Astrocyte (in vitro differentiated cells and primary cell): Measurements from ENCODE around the gene PLB1. TPM values are rescaled to one million over a fixed set of nuclear protein-coding genes. Genes with fewer than 3 reads are reported as not detected.

Experiments
- DNase-seq: peaks from one replicate; pipeline ENCODE4 v3.0.0-alpha.2; 2010; ENCODE audit warnings: low read depth
- FAIRE-seq: peaks from 2 replicates; lab custom pipeline; 2011; peaks lifted over from hg19 to GRCh38; lab: Jason Lieb, UNC
- H2AFZ ChIP-seq: 2 replicates; pipeline ENCODE4 v1.6.0; 2012; ENCODE audit warnings: low read depth, low read length, inconsistent platforms
- H3K27ac ChIP-seq: 2 replicates; pipeline ENCODE4 v1.5.1; 2011; ENCODE audit warnings: low read depth, low read length, inconsistent platforms
- H3K27me3 ChIP-seq: 2 replicates; pipeline ENCODE4 v1.6.0; 2011; ENCODE audit warnings: low read length, inconsistent platforms; ENCODE audit not compliant: insufficient read depth
- H3K36me3 ChIP-seq: 2 replicates; pipeline ENCODE4 v1.5.1; 2011; ENCODE audit warnings: low read length, inconsistent platforms; ENCODE audit not compliant: insufficient read depth
- H3K4me1 ChIP-seq: 2 replicates; pipeline ENCODE4 v1.5.1; 2011; ENCODE audit warnings: low read length, inconsistent platforms; ENCODE audit not compliant: insufficient read depth
- H3K4me2 ChIP-seq: 2 replicates; pipeline ENCODE4 v1.6.0; 2012; ENCODE audit warnings: low read length, inconsistent platforms
- H3K4me3 ChIP-seq: 2 replicates; pipeline ENCODE4 v1.5.1; 2011; ENCODE audit warnings: low read depth, mild to moderate bottlenecking, low read length, inconsistent platforms; ENCODE audit not compliant: insufficient read depth
- H3K79me2 ChIP-seq: 2 replicates; pipeline ENCODE4 v1.6.0; 2012; ENCODE audit warnings: mild to moderate bottlenecking, low read length, inconsistent platforms; ENCODE audit not compliant: insufficient read depth
- H3K9ac ChIP-seq: 2 replicates; pipeline ENCODE4 v1.6.0; 2012; ENCODE audit warnings: mild to moderate bottlenecking, low read length, inconsistent platforms
- H3K9me3 ChIP-seq: 2 replicates; pipeline ENCODE4 v1.5.1; 2012; ENCODE audit warnings: low read depth, mild to moderate bottlenecking, low read length, inconsistent platforms; ENCODE audit not compliant: insufficient read depth
- H4K20me1 ChIP-seq: 2 replicates; pipeline ENCODE4 v1.6.0; 2012; ENCODE audit warnings: low read length, inconsistent platforms; ENCODE audit not compliant: insufficient read depth
- H3K27ac Mint-ChIP-seq: one replicate; pipeline ENCODE4 v1.8.0; 2021; ENCODE audit warnings: mild to moderate bottlenecking, mixed read lengths; ENCODE audit not compliant: unreplicated experiment
- H3K27me3 Mint-ChIP-seq: one replicate; pipeline ENCODE4 v1.8.0; 2021; ENCODE audit warnings: low read depth, mixed read lengths; ENCODE audit not compliant: unreplicated experiment
- H3K36me3 Mint-ChIP-seq: one replicate; pipeline ENCODE4 v1.8.0; 2021; ENCODE audit warnings: low read depth, mixed read lengths; ENCODE audit not compliant: unreplicated experiment
- H3K4me1 Mint-ChIP-seq: one replicate; pipeline ENCODE4 v1.8.0; 2021; ENCODE audit warnings: low read depth, mixed read lengths; ENCODE audit not compliant: unreplicated experiment
- H3K4me3 Mint-ChIP-seq: one replicate; pipeline ENCODE4 v1.8.0; 2021; ENCODE audit warnings: mild to moderate bottlenecking, moderate library complexity, mixed read lengths; ENCODE audit not compliant: unreplicated experiment
- H3K9me3 Mint-ChIP-seq: one replicate; pipeline ENCODE4 v1.8.0; 2021; ENCODE audit warnings: mild to moderate bottlenecking, mixed read lengths; ENCODE audit not compliant: unreplicated experiment
- EZH2 ChIP-seq: IDR thresholded peaks from 2 replicates; pipeline ENCODE4 v1.6.1; 2012; ENCODE audit warnings: mild to moderate bottlenecking, low read length, inconsistent platforms; ENCODE audit not compliant: insufficient read depth
- total RNA-seq: library from RNA; stranded (reverse); gene quantifications from 2 replicates; pipeline ENCODE4 v1.2.1, GENCODE V29; 2021
- TF ChIP-seq, protein P1 (sequence below): IDR thresholded peaks from 2 replicates; pipeline ENCODE4 v1.5.1; 2011; ENCODE audit warnings: low read depth, mild to moderate bottlenecking, inconsistent platforms, low read length, moderate library complexity; ENCODE audit not compliant: insufficient read depth

Gene PLB1
- total RNA-seq, 1 donor from 2014 or later = 0.98 TPM

DNA sequence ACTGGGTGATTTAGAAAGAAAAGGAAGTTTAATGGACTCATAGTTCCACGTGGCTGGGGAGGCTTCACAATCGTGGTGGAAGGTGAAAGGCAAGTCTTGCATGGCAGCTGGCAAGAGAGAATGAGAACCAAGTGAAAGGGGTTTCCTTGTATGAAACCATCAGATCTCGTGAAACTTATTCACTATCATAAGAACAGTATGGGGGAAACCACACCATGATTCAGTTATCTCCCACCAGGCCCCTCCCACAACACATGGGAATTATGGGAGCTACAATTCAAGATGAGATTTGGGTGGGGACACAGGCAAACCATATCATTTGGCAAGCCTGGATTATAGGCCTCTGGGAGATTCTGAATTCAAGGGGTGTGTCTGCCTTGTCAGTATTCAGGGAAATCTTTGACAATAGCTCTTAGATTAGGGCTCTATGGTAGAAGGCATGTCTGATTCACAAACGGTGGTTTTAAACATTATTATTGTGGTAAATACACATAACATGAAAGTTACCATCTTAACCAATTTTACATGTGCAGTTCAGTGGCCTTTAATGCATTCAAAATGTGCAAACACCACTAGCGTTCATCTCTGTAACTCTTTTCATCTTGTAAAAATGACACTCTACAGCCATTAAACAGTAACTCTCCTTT, 15.3 kb upstream of the PLB1 start:
- DNase-seq = no peak
- no peaks in the 10 kb centered on the region for H3K79me2 ChIP-seq
- FAIRE-seq = no peak
- H4K20me1 ChIP-seq = no peaks in the 10 kb centered on the region
- H3K27ac ChIP-seq = no peak overlapping the region
- no peaks in the 10 kb centered on the region for H3K36me3 ChIP-seq
- Mint-ChIP-seq H3K27ac (no peak overlapping the region), H3K27me3 (peaks cover 22% of the 10 kb centered on the region), H3K4me1 (no peaks in the 10 kb centered on the region), H3K9me3 (peaks cover 3% of the 10 kb centered on the region), H3K36me3 (peaks cover 7% of the 10 kb centered on the region), H3K4me3 (no peak overlapping the region)
- no peaks in the 10 kb centered on the region for H3K4me1 ChIP-seq
- no peak overlapping the region for H3K9ac ChIP-seq
- no peak overlapping the region for H2AFZ ChIP-seq
- no peak overlapping the region for H3K4me2 ChIP-seq
- no peak overlapping the region for H3K4me3 ChIP-seq
- H3K27me3 ChIP-seq = no peaks in the 10 kb centered on the region
- TF ChIP-seq EZH2 = no peak
- TF ChIP-seq, protein P1, sequence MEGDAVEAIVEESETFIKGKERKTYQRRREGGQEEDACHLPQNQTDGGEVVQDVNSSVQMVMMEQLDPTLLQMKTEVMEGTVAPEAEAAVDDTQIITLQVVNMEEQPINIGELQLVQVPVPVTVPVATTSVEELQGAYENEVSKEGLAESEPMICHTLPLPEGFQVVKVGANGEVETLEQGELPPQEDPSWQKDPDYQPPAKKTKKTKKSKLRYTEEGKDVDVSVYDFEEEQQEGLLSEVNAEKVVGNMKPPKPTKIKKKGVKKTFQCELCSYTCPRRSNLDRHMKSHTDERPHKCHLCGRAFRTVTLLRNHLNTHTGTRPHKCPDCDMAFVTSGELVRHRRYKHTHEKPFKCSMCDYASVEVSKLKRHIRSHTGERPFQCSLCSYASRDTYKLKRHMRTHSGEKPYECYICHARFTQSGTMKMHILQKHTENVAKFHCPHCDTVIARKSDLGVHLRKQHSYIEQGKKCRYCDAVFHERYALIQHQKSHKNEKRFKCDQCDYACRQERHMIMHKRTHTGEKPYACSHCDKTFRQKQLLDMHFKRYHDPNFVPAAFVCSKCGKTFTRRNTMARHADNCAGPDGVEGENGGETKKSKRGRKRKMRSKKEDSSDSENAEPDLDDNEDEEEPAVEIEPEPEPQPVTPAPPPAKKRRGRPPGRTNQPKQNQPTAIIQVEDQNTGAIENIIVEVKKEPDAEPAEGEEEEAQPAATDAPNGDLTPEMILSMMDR = no peak
- no peaks in the 10 kb centered on the region for H3K9me3 ChIP-seq

- Histone ChIP-seq H3K4me3 (no peak overlapping the region), H3K9ac (no peak overlapping the region), H2AFZ (no peak overlapping the region), H3K27me3 (no peaks in the 10 kb centered on the region), H4K20me1 (no peaks in the 10 kb centered on the region), H3K79me2 (no peaks in the 10 kb centered on the region), H3K4me1 (no peaks in the 10 kb centered on the region), H3K4me2 (no peak overlapping the region), H3K36me3 (no peaks in the 10 kb centered on the region), H3K27ac (no peak overlapping the region), H3K9me3 (no peaks in the 10 kb centered on the region)
- Mint-ChIP-seq H3K27ac (no peak overlapping the region), H3K4me1 (no peaks in the 10 kb centered on the region), H3K27me3 (peaks cover 22% of the 10 kb centered on the region), H3K36me3 (peaks cover 8% of the 10 kb centered on the region), H3K4me3 (no peak overlapping the region), H3K9me3 (peaks cover 7% of the 10 kb centered on the region)
- TF ChIP-seq EZH2 = no peak
- TF ChIP-seq, protein P1 = no peak
- FAIRE-seq (no peak), DNase-seq (no peak)
Measured at GRCh38 chr2:28481905-28482304, 14.0 kb upstream of the PLB1 start.

- H3K9me3 ChIP-seq = no peaks in the 10 kb centered on the region
- no peak overlapping the region for H3K4me2 ChIP-seq
- FAIRE-seq = no peak
Measured at GRCh38 chr2:28484835-28485234, 11.0 kb upstream of the PLB1 start.

More at GRCh38 chr2:28484835-28485234, 11.0 kb upstream of the PLB1 start:
- no peak overlapping the region for H3K4me3 ChIP-seq
- Mint-ChIP-seq H3K27ac (no peak overlapping the region), H3K27me3 (peaks cover 20% of the 10 kb centered on the region), H3K4me1 (no peaks in the 10 kb centered on the region), H3K9me3 (peaks cover 10% of the 10 kb centered on the region), H3K36me3 (peaks cover 8% of the 10 kb centered on the region), H3K4me3 (no peak overlapping the region)
- no peaks in the 10 kb centered on the region for H3K27me3 ChIP-seq
- no peaks in the 10 kb centered on the region for H3K79me2 ChIP-seq
- TF ChIP-seq, protein P1 = no peak
- TF ChIP-seq EZH2 = no peak
- no peak overlapping the region for H2AFZ ChIP-seq
- H3K4me1 ChIP-seq = no peaks in the 10 kb centered on the region
- H3K27ac ChIP-seq = no peak overlapping the region
- no peak for DNase-seq
- H3K36me3 ChIP-seq = no peaks in the 10 kb centered on the region
- no peak overlapping the region for H3K9ac ChIP-seq
- H4K20me1 ChIP-seq = no peaks in the 10 kb centered on the region
